ENCODE measurements around the gene PHETA1. TPM values are rescaled to one million over a fixed set of nuclear protein-coding genes. Genes with fewer than 3 reads are reported as not detected.

Gene PHETA1
- total RNA-seq, 2 experiments from 2014 or later, result 1.3 to 1.5 TPM

DNA sequence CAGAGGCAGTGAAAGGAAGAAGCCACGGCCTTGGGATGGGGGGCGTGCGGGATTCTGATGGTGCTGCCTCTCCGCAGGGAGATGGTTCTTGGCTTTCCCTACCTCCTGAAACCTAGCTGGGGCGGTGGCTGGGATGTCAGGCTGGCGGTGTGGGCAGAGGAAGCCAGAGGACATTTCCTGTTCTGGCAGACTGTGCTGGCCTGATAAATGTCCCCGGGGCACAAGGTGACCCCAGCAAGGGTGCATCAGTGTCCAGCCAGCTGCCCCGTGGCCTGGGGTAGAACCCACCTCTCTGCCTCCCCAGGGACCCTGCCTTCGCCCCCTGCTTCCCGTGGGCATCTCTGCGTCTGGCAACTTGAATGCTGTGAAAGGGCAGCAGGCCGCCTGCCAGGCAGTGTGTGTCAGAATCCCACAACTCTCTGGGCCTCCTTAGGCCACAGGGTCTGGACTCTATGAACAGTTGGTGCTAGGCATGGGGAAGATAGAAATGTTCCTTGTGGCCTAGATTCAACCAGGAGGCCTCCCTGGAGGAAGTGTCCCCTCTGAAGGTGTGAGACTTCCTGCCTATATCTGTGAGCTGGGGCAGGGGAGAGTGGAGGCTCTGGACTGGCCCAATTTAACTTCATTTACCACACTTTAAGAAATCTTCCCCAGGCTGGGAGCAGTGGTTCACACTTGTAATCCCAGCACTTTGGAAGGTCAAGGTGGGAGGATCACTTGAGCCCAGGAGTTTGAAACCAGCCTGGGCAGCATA, 41.7 kb upstream of the PHETA1 start:
- Mint-ChIP-seq H3K36me3 (ENCODE audit: low read depth) (peaks cover 24% of the 10 kb centered on the region), H3K27me3 (no peaks in the 10 kb centered on the region), H3K4me3 (peak overlapping the region; percentile 19), H3K4me1 (peaks cover 74% of the 10 kb centered on the region), H3K27ac (peak overlapping the region; percentile 67), H3K9me3 (ENCODE audit: low read depth) (no peaks in the 10 kb centered on the region)
- DNase-seq (no peak), ATAC-seq (no peak)
- ChIA-PET POLR2A (interaction anchor here (0.9 to 1.9 kb wide), 2 partner anchors 19 to 24 kb away, joined by 3 to 5 read pairs; no protein-coding TSS in a partner anchor), CTCF (interaction anchor here (0.6 to 24.4 kb wide), 4 partner anchors 11 to 688 kb away, joined by 3 to 890 read pairs (median 10); no protein-coding TSS in a partner anchor)
- intact Hi-C loops (cut with DNase I, micrococcal nuclease), result no loop called here

DNA sequence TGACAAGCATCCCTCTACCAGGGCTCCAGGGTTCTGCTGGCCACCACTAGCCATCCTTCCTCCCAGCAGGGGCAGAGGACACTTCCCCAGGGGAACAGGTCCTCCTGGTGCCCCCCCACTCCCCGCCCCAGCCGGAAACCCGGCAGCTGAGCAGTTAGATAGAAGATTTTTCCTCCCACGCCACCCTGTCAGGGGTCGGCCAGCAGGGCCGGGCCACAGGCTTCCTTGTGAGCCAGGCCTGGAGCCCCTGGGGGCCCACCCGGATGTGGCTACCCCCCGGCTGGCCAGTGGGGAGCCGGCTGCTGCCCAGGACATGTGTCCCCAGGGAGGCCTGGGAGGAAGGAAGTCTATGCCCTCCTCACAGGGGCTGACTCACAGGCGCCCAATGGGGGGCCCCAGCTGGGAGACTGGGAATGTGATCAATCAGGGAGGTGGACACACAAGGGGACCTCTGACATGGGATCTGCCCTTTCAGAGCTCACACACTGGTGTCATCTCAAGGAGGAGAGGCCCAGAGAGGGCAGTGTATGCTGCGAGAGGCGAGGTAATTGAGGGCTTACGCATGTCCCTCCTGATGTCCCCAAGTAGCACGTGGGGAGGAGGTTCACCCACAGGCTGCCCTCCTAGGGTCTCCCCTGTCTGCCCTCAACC, 41.0 kb upstream of the PHETA1 start:
- DNase-seq, result peak; percentile 41
- Mint-ChIP-seq H3K36me3 (ENCODE audit: low read depth) (peaks cover 22% of the 10 kb centered on the region), H3K9me3 (ENCODE audit: low read depth) (no peaks in the 10 kb centered on the region), H3K27ac (peak overlapping the region; percentile 61), H3K27me3 (no peaks in the 10 kb centered on the region), H3K4me3 (peak overlapping the region; percentile 94), H3K4me1 (peaks cover 71% of the 10 kb centered on the region)
- CTCF ChIA-PET, result interaction anchor here (24.4 kb wide), 1 partner anchor 43 kb away, joined by 890 read pairs; no protein-coding TSS in a partner anchor
- intact Hi-C loops (cut with DNase I, micrococcal nuclease), result loop anchor here (2.0 to 10.0 kb wide), 6 partner anchors 137 to 1005 kb away; partner anchors contain the start of genes NAA25 (in 1 of the 2), PPTC7 (in 1 of the 2), PTPN11 (in 1 of the 2) and RAD9B (in 1 of the 2)
- ATAC-seq, result no peak
- POLR2A ChIA-PET, result interaction anchor here (0.6 kb wide), 1 partner anchor 177 kb away, joined by 5 read pairs; no protein-coding TSS in a partner anchor

- POLR2A ChIA-PET, result interaction anchor here (0.6 kb wide), 1 partner anchor 178 kb away, joined by 5 read pairs; no protein-coding TSS in a partner anchor
- H3K4me3 Mint-ChIP-seq, result peak overlapping the region; percentile 94
- H3K9me3 Mint-ChIP-seq (ENCODE audit: low read depth), result no peaks in the 10 kb centered on the region
- CTCF ChIA-PET, result interaction anchor here (2.3 to 24.4 kb wide), 2 partner anchors 25 to 43 kb away, joined by 7 to 890 read pairs; no protein-coding TSS in a partner anchor
- intact Hi-C loops (cut with DNase I, micrococcal nuclease), result loop anchor here (2.0 to 10.0 kb wide), 6 partner anchors 138 to 1005 kb away; partner anchors contain the start of genes NAA25 (in 1 of the 2), PPTC7 (in 1 of the 2), PTPN11 (in 1 of the 2) and RAD9B (in 1 of the 2)
- H3K4me1 Mint-ChIP-seq, result peaks cover 71% of the 10 kb centered on the region
- DNase-seq, result peak; percentile 42
- no peak for ATAC-seq
- H3K27ac Mint-ChIP-seq, result peak overlapping the region; percentile 61
- no peaks in the 10 kb centered on the region for H3K27me3 Mint-ChIP-seq
- peaks cover 18% of the 10 kb centered on the region for H3K36me3 Mint-ChIP-seq (ENCODE audit: low read depth)
Observed at GRCh38 chr12:111409403-111409779, 40.5 kb upstream of the PHETA1 start.

GRCh38 chr12:111408686-111409402, 39.9 kb upstream of the PHETA1 start:
- peaks cover 73% of the 10 kb centered on the region for H3K4me1 Mint-ChIP-seq
- ATAC-seq (no peak), DNase-seq (no peak)
- no peaks in the 10 kb centered on the region for H3K27me3 Mint-ChIP-seq
- H3K27ac Mint-ChIP-seq, result peak overlapping the region; percentile 61
- intact Hi-C loops (cut with DNase I, micrococcal nuclease), result loop anchor here (2.0 to 10.0 kb wide), 6 partner anchors 138 to 1006 kb away; partner anchors contain the start of genes NAA25 (in 1 of the 2), PPTC7 (in 1 of the 2), PTPN11 (in 1 of the 2) and RAD9B (in 1 of the 2)
- POLR2A ChIA-PET, result interaction anchor here (1.1 to 2.5 kb wide), 3 partner anchors 21 to 36 kb away, joined by 3 to 6 read pairs (median 4); no protein-coding TSS in a partner anchor
- H3K9me3 Mint-ChIP-seq (ENCODE audit: low read depth), result no peaks in the 10 kb centered on the region
- H3K4me3 Mint-ChIP-seq, result peak overlapping the region; percentile 94
- CTCF ChIA-PET, result interaction anchor here (1.5 to 24.4 kb wide), 4 partner anchors 12 to 44 kb away, joined by 5 to 890 read pairs (median 8); no protein-coding TSS in a partner anchor
- peaks cover 16% of the 10 kb centered on the region for H3K36me3 Mint-ChIP-seq (ENCODE audit: low read depth)

- no peaks in the 10 kb centered on the region for H3K27me3 Mint-ChIP-seq
- H3K36me3 Mint-ChIP-seq (ENCODE audit: low read depth), result peaks cover 11% of the 10 kb centered on the region
- peak overlapping the region; percentile 37 for H3K27ac Mint-ChIP-seq
- peak overlapping the region; percentile 94 for H3K4me3 Mint-ChIP-seq
- peaks cover 73% of the 10 kb centered on the region for H3K4me1 Mint-ChIP-seq
- ChIA-PET CTCF (interaction anchor here (1.1 to 24.4 kb wide), 6 partner anchors 10 to 977 kb away, joined by 3 to 890 read pairs (median 6); no protein-coding TSS in a partner anchor), POLR2A (interaction anchor here (0.6 to 2.5 kb wide), 4 partner anchors 22 to 693 kb away, joined by 3 to 6 read pairs (median 4); no protein-coding TSS in a partner anchor)
- intact Hi-C loops (cut with DNase I, micrococcal nuclease), result loop anchor here (2.0 to 10.0 kb wide), 6 partner anchors 139 to 1007 kb away; partner anchors contain the start of genes NAA25 (in 1 of the 2), PPTC7 (in 1 of the 2), PTPN11 (in 1 of the 2) and RAD9B (in 1 of the 2)
- DNase-seq (no peak), ATAC-seq (no peak)
- no peaks in the 10 kb centered on the region for H3K9me3 Mint-ChIP-seq (ENCODE audit: low read depth)
Observed at GRCh38 chr12:111408116-111408440, 39.2 kb upstream of the PHETA1 start.

DNA sequence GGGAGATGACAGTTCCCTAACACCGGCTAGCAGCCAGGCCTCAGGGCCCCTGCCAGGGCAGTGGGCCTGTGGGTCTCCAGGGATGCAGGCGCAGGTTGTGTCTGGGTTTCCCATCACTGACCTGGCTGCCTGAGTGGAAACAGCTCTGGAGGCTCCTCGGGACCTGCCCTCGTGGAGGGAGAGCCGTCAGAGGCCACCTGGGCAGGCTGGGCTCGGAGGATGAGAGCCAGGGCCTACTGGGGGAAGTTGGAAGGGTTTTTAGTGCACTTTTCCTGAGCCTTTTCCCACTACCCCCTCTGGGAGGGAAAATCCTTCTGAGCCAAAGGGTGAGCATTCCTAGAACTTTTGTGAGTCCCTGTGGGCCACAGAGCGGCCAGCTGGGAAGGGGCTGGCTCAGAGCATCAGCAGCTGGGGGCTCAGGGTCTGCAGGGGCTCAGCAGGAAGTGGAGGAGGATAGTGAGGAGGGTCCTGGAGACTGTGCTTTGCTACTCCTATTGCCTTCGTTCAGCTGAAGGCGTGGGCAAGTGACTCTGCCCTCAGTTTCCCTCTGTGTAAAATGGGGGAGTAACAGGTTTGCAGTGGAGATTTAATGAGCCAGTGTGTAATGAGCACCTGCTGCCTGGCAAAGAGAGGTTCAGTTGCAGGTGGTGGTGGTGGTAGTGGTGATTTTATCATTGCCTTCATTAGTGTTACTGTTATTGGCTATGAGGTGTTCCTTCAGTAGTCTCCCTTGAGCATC, 38.7 kb upstream of the PHETA1 start:
- CTCF ChIA-PET, result interaction anchor here (1.1 to 24.4 kb wide), 6 partner anchors 9 to 976 kb away, joined by 3 to 890 read pairs (median 6); no protein-coding TSS in a partner anchor
- no peak for DNase-seq
- H3K4me3 Mint-ChIP-seq, result peak overlapping the region; percentile 94

DNA sequence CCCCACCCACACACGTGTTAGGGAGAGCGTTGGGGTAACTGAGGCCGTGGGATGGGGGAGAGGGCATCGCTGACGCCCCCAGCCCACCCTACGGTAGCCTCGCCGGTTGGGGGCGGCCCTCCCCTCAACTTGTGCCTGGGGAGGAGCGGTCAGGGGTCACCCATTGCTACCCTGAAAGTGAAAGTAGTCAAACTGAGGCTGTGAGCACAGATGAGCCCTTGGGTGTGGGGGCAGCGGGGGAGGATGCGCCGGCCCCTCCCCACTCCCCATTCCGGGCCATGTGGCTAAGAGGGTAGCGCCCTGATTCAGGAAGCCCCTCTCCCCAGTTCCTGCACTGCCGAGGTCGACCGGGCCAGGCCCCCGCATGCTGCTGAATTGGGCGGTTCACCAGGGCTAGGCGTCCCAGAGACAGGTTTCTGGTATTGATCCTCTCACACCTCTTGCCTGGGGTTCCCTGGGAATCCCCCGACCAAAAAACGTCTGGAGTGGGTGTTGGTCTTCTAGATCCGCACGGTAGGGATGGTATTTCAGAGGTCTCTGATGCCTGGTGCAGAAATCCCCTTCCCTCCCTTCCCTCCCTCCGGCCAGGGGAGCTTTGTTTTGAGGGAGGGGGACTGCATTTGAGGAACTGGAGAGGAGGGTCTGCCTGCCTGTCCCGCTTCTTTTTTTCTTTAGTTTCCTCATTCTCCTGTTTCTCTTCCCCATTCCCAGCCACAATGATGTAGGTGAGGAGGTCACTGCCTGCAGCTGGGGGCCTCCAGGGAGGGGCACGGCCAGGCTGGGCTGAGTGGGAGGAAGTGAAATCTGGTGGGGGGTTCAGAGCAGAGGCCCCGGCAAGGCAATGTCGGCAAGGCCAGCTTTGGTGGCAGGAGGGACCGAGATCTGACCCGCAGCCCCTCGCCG, 37.8 kb upstream of the PHETA1 start:
- intact Hi-C loops (cut with DNase I, micrococcal nuclease), result loop anchor here (5.0 to 10.0 kb wide), 5 partner anchors 141 to 1008 kb away; partner anchors contain the start of genes NAA25 (in 1 of the 2), PPTC7 (in 1 of the 2), PTPN11 (in 1 of the 2) and RAD9B (in 1 of the 2)
- Mint-ChIP-seq H3K27me3 (no peaks in the 10 kb centered on the region), H3K27ac (peak overlapping the region; percentile 90), H3K36me3 (ENCODE audit: low read depth) (peaks cover 11% of the 10 kb centered on the region), H3K4me1 (peaks cover 64% of the 10 kb centered on the region), H3K9me3 (ENCODE audit: low read depth) (no peaks in the 10 kb centered on the region), H3K4me3 (peak overlapping the region; percentile 94)
- ChIA-PET CTCF (interaction anchor here (1.1 to 24.4 kb wide), 3 partner anchors 8 to 46 kb away, joined by 3 to 890 read pairs (median 7); no protein-coding TSS in a partner anchor), POLR2A (interaction anchor here (1.5 to 2.5 kb wide), 2 partner anchors 28 to 38 kb away, joined by 4 to 6 read pairs; no protein-coding TSS in a partner anchor)
- DNase-seq (peak; percentile 70), ATAC-seq (no peak)

More for the DNA sequence above, 38.7 kb upstream of the PHETA1 start:
- POLR2A ChIA-PET, result interaction anchor here (0.6 to 2.5 kb wide), 4 partner anchors 22 to 694 kb away, joined by 3 to 6 read pairs (median 4); no protein-coding TSS in a partner anchor
- peaks cover 72% of the 10 kb centered on the region for H3K4me1 Mint-ChIP-seq
- H3K36me3 Mint-ChIP-seq (ENCODE audit: low read depth), result peaks cover 11% of the 10 kb centered on the region
- peak overlapping the region; percentile 90 for H3K27ac Mint-ChIP-seq
- no peak for ATAC-seq
- intact Hi-C loops (cut with DNase I, micrococcal nuclease), result loop anchor here (2.0 to 10.0 kb wide), 6 partner anchors 140 to 1007 kb away; partner anchors contain the start of genes NAA25 (in 1 of the 2), PPTC7 (in 1 of the 2), PTPN11 (in 1 of the 2) and RAD9B (in 1 of the 2)
- no peaks in the 10 kb centered on the region for H3K9me3 Mint-ChIP-seq (ENCODE audit: low read depth)
- H3K27me3 Mint-ChIP-seq, result no peaks in the 10 kb centered on the region

- Mint-ChIP-seq H3K27ac (peak within 1 kb of the TSS; percentile 96), H3K27me3 (no peaks in the 10 kb centered on the region), H3K4me3 (peak within 1 kb of the TSS; percentile 94), H3K9me3 (ENCODE audit: low read depth) (no peaks in the 10 kb centered on the region), H3K4me1 (peaks cover 56% of the 10 kb centered on the region), H3K36me3 (ENCODE audit: low read depth) (peaks cover 11% of the 10 kb centered on the region)
- ATAC-seq (peak; percentile 17), DNase-seq (peak; percentile 89)
- intact Hi-C loops (cut with DNase I, micrococcal nuclease), result loop anchor here (1.0 to 10.0 kb wide), 17 partner anchors 24 to 1009 kb away; partner anchors contain the start of genes RAD9B (in 2 of the 2), VPS29 (in 2 of the 2), ATXN2 (in 1 of the 2) and BRAP (in 1 of the 2)
- ChIA-PET POLR2A (no interaction called here), CTCF (interaction anchor here (3.2 to 24.4 kb wide), 2 partner anchors 28 to 46 kb away, joined by 10 to 890 read pairs; no protein-coding TSS in a partner anchor)
Observed at GRCh38 chr12:111405859-111406473, 37.1 kb upstream of the PHETA1 start, which contains the start of gene SH2B3. Gene SH2B3 (plus strand): TSS chr12:111405923. CDS start chr12:111418146, 12,223 bp downstream.

Measured in activated CD4-positive, alpha-beta T cell treated with anti-CD3 and anti-CD28 coated beads for 36 hours (primary cell).